SU-DHL-6 (cell line): ENCODE data around the gene ADARB2.

Experiments used
- H2AFZ ChIP-seq: fragments of 200-600 bp; sonication (generic); 2 replicates; pipeline ENCODE4 v1.6.1; 2014; ENCODE audit warnings: low read depth, mild to moderate bottlenecking, moderate library complexity, mixed read lengths, antibody characterized with exemption, low read length; ENCODE audit not compliant: severe bottlenecking
- H3F3A ChIP-seq: fragments of 200-600 bp; shearing (Covaris generic); 2 replicates; pipeline ENCODE4 v1.6.0; 2016; ENCODE audit warnings: antibody characterized with exemption, mild to moderate bottlenecking; ENCODE audit not compliant: insufficient read depth
- H3K27ac ChIP-seq: fragments of 200-600 bp; sonication (generic); 2 replicates; pipeline ENCODE4 v1.5.1; 2016; ENCODE audit warnings: low read depth, mild to moderate bottlenecking, low read length, moderate library complexity, mixed read lengths
- H3K27me3 ChIP-seq: fragments of 200-600 bp; sonication (generic), shearing (Covaris generic); 2 replicates; pipeline ENCODE4 v1.6.0; 2014; ENCODE audit warnings: mild to moderate bottlenecking, low read length
- H3K36me3 ChIP-seq: fragments of 200-600 bp; sonication (generic); 2 replicates; pipeline ENCODE4 v1.6.1; 2014; ENCODE audit warnings: mild to moderate bottlenecking, low read length, mixed read lengths
- H3K4me2 ChIP-seq: fragments of 300-600, 200-600 bp; shearing (Covaris generic), sonication (generic); 2 replicates; pipeline ENCODE4 v1.6.0; 2014; ENCODE audit warnings: low read length, low read depth, mild to moderate bottlenecking; ENCODE audit not compliant: poor library complexity, severe bottlenecking
- H3K4me3 ChIP-seq: fragments of 200-600 bp; sonication (generic); 2 replicates; pipeline ENCODE4 v1.5.1; 2014; ENCODE audit warnings: antibody characterized with exemption, low read length, mild to moderate bottlenecking, mixed read lengths; ENCODE audit not compliant: insufficient read depth, poor library complexity, severe bottlenecking
- H3K79me2 ChIP-seq: fragments of 200-600 bp; sonication (generic); 2 replicates; pipeline ENCODE4 v1.6.1; 2014; ENCODE audit warnings: mild to moderate bottlenecking, low read length, moderate library complexity; ENCODE audit not compliant: insufficient read depth
- H3K9ac ChIP-seq: fragments of 200-600 bp; sonication (generic); 2 replicates; pipeline ENCODE4 v1.7.0; 2014; ENCODE audit warnings: mild to moderate bottlenecking, low read length
- H3K9me2 ChIP-seq: fragments of 200-600 bp; sonication (generic); replicated peaks from 2 replicates; pipeline ENCODE4 v1.6.1; 2014; ENCODE audit warnings: low read length; ENCODE audit not compliant: insufficient read depth
- H3K9me3 ChIP-seq: fragments of 200-600 bp; sonication (generic); 2 replicates; pipeline ENCODE4 v1.6.1; 2014; ENCODE audit warnings: low read length, mixed read lengths; ENCODE audit not compliant: insufficient read depth
- H4K20me1 ChIP-seq: fragments of 200-600 bp; sonication (generic); 2 replicates; pipeline ENCODE4 v1.6.1; 2014; ENCODE audit warnings: low read depth, mild to moderate bottlenecking, antibody characterized with exemption, low read length, moderate library complexity, mixed read lengths
- EZH2phosphoT487 ChIP-seq: fragments of 200-600 bp; sonication (generic), shearing (Covaris generic); conservative IDR thresholded peaks from 2 replicates; pipeline ENCODE4 v1.6.1; 2018; ENCODE audit warnings: mild to moderate bottlenecking, antibody characterized with exemption, low read length, moderate library complexity, mixed read lengths
- TF ChIP-seq, protein P1 (sequence below): fragments of 200-600 bp; sonication (generic); IDR thresholded peaks from one replicate; pipeline ENCODE4 v1.5.1; 2017; ENCODE audit warnings: antibody characterized with exemption, mild to moderate bottlenecking, low read length, moderate library complexity; ENCODE audit not compliant: insufficient read depth, poor library complexity, severe bottlenecking

ADARB2 gene

DNA sequence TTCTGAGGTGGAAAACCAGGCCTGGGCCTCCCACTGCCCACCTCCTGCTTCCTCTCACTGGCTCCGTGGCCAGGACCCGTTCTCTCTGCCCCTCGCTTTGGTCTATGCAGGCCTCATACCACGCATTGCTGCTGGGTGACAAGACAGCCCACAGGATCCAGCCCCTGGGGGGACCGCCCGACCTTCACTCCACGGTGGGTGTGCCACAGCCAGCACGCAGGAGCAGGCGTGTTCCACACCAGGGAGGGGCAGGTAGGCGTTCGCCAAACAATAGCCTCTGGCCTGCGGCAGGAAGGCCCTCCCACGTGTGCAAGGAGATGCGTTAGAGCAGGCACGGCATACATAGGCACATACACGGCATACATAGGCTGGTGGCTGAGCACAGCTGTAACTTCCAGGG lies 447.7 kb downstream of the ADARB2 start:
- Histone ChIP-seq H3K9me2 (no peaks in the 10 kb centered on the region), H3K27me3 (no peaks in the 10 kb centered on the region), H2AFZ (no peak overlapping the region), H3K4me3 (no peak overlapping the region), H3K36me3 (no peaks in the 10 kb centered on the region), H3K79me2 (no peaks in the 10 kb centered on the region), H3K9ac (no peak overlapping the region), H4K20me1 (no peaks in the 10 kb centered on the region), H3F3A (no peaks in the 10 kb centered on the region), H3K27ac (no peak overlapping the region), H3K4me2 (no peak overlapping the region), H3K9me3 (no peaks in the 10 kb centered on the region)
- TF ChIP-seq, protein P1, sequence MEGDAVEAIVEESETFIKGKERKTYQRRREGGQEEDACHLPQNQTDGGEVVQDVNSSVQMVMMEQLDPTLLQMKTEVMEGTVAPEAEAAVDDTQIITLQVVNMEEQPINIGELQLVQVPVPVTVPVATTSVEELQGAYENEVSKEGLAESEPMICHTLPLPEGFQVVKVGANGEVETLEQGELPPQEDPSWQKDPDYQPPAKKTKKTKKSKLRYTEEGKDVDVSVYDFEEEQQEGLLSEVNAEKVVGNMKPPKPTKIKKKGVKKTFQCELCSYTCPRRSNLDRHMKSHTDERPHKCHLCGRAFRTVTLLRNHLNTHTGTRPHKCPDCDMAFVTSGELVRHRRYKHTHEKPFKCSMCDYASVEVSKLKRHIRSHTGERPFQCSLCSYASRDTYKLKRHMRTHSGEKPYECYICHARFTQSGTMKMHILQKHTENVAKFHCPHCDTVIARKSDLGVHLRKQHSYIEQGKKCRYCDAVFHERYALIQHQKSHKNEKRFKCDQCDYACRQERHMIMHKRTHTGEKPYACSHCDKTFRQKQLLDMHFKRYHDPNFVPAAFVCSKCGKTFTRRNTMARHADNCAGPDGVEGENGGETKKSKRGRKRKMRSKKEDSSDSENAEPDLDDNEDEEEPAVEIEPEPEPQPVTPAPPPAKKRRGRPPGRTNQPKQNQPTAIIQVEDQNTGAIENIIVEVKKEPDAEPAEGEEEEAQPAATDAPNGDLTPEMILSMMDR = no peak
- no peak for TF ChIP-seq EZH2phosphoT487

DNA sequence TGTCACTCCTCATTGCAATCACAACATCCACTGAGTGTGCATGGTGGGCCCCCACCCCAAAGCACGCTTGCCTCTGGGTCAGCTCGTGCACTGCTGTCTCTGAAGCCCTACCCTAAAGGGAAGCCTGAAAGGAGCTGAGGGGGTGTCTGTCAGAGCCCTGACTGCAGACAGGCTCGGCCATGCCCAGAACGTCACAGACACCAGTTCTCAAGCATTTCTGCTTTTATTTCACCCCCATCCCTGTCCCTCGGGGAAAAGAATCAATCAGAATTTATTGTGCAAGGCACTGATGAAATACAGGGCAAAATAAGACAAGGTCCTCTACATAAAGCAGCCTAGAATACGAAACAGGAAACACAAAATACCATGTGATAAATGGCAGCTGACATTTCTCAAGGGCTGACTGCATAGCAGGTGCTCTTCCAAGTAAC lies 449.3 kb downstream of the ADARB2 start:
- no peaks in the 10 kb centered on the region for H3K36me3 ChIP-seq
- H4K20me1 ChIP-seq = no peaks in the 10 kb centered on the region
- H3K4me3 ChIP-seq = no peak overlapping the region
- no peaks in the 10 kb centered on the region for H3F3A ChIP-seq
- TF ChIP-seq, protein P1 = no peak
- no peak for TF ChIP-seq EZH2phosphoT487
- H3K9me2 ChIP-seq = no peaks in the 10 kb centered on the region
- H2AFZ ChIP-seq = no peak overlapping the region
- H3K27ac ChIP-seq = no peak overlapping the region
- no peaks in the 10 kb centered on the region for H3K27me3 ChIP-seq
- H3K9me3 ChIP-seq = no peaks in the 10 kb centered on the region
- H3K79me2 ChIP-seq = no peaks in the 10 kb centered on the region
- no peak overlapping the region for H3K9ac ChIP-seq
- H3K4me2 ChIP-seq = no peak overlapping the region

DNA sequence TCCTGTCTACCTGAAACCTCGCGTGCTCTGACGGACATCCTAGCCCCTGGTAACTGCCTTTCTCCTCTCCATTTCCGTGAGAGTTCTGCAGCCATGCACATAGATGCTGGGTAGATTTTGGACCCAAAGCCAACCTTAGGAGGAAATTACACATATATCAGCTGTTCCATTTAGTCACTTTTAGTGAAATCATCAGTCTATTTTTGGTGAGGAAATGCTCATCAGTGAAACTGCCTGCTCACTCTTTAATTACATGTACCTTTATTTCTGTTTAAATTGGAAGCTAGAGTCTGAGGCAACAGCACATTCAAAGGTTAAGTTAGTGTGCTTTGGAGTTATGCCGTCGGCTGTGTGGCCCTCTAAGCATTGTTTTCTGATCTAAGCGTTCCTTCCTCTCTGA lies 449.8 kb downstream of the ADARB2 start:
- Histone ChIP-seq H3K27me3 (no peaks in the 10 kb centered on the region), H3K9ac (no peak overlapping the region), H3K4me3 (no peak overlapping the region), H4K20me1 (no peaks in the 10 kb centered on the region), H3K36me3 (no peaks in the 10 kb centered on the region), H3K4me2 (no peak overlapping the region), H2AFZ (no peak overlapping the region), H3F3A (no peaks in the 10 kb centered on the region), H3K27ac (no peak overlapping the region), H3K9me2 (no peaks in the 10 kb centered on the region), H3K79me2 (no peaks in the 10 kb centered on the region), H3K9me3 (no peaks in the 10 kb centered on the region)
- TF ChIP-seq, protein P1 = no peak
- TF ChIP-seq EZH2phosphoT487 = no peak

DNA sequence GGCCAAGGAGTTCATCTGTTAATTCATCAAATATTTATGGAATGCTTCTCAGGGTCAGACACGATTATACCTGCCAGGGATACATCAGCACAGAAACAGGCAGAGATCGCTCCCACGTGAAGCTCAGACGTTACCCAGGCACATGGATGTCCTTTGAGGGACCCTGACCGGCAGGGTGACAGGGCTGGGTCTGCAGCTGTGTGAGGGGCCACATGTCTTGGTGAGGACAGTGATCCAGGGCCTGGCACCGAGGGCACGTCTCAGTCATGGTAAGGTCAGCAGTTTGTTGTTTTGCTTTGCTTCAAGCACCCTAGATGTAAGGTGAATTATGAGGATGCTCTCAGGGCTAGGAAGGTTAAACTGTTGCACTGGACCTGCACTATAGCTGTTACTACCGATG lies 453.2 kb downstream of the ADARB2 start:
- H2AFZ ChIP-seq = no peak overlapping the region
- H3K9ac ChIP-seq = no peak overlapping the region
- no peaks in the 10 kb centered on the region for H3K9me3 ChIP-seq
- no peaks in the 10 kb centered on the region for H3K9me2 ChIP-seq
- H3K36me3 ChIP-seq = no peaks in the 10 kb centered on the region
- no peaks in the 10 kb centered on the region for H4K20me1 ChIP-seq
- H3K4me3 ChIP-seq = no peak overlapping the region
- TF ChIP-seq EZH2phosphoT487 = no peak
- TF ChIP-seq, protein P1 = no peak
- no peaks in the 10 kb centered on the region for H3F3A ChIP-seq
- H3K4me2 ChIP-seq = no peak overlapping the region
- no peaks in the 10 kb centered on the region for H3K79me2 ChIP-seq
- no peak overlapping the region for H3K27ac ChIP-seq
- no peaks in the 10 kb centered on the region for H3K27me3 ChIP-seq
